GM19372 (cell line): ENCODE measurements around the gene PLXNB3.

ENCODE experiments used
- ATAC-seq: cut with Tn5 transposase; IDR thresholded peaks from one replicate; pipeline ENCODE4 v1.9.1; 2021; ENCODE audit warnings: mild to moderate bottlenecking, low read depth, moderate library complexity; ENCODE audit not compliant: unreplicated experiment

Gene PLXNB3

GRCh38 chrX:153772316-153773217 is 8.5 kb downstream of the PLXNB3 start:
- no peak for ATAC-seq

- no peak for ATAC-seq
Observed at GRCh38 chrX:153773218-153773611, 9.2 kb downstream of the PLXNB3 start.

GRCh38 chrX:153773741-153774575 is 9.9 kb downstream of the PLXNB3 start:
- ATAC-seq = no peak

- no peak for ATAC-seq
Observed at GRCh38 chrX:153774576-153775292, 10.7 kb downstream of the PLXNB3 start.

- ATAC-seq = no peak
Observed at GRCh38 chrX:153775293-153776119, 11.5 kb downstream of the PLXNB3 start.

- no peak for ATAC-seq
Observed at GRCh38 chrX:153776120-153776599, 12.1 kb downstream of the PLXNB3 start.

- no peak for ATAC-seq
Observed at GRCh38 chrX:153776611-153777045, 12.6 kb downstream of the PLXNB3 start.

- no peak for ATAC-seq
Observed at GRCh38 chrX:153777261-153778090, 13.4 kb downstream of the PLXNB3 start.

- ATAC-seq = no peak
Observed at GRCh38 chrX:153778181-153778580, 14.1 kb downstream of the PLXNB3 start.

GRCh38 chrX:153778684-153779101 is 14.6 kb downstream of the PLXNB3 start:
- no peak for ATAC-seq

GRCh38 chrX:153779891-153780677 is 16.0 kb downstream of the PLXNB3 start:
- ATAC-seq = no peak

- ATAC-seq = no peak
Observed at GRCh38 chrX:153780678-153781427, 16.8 kb downstream of the PLXNB3 start, which contains the start of gene SRPK3. Gene SRPK3, plus strand, starts transcription at chrX:153781041. Its CDS starts 46 bp downstream, at chrX:153781087.

- ATAC-seq = no peak
Observed at GRCh38 chrX:153781428-153782047, 17.5 kb downstream of the PLXNB3 start.

- ATAC-seq = no peak
Observed at GRCh38 chrX:153782313-153782712, 18.3 kb downstream of the PLXNB3 start.

GRCh38 chrX:153782871-153783270 is 18.8 kb downstream of the PLXNB3 start:
- ATAC-seq = no peak

GRCh38 chrX:153783378-153784013 is 19.4 kb downstream of the PLXNB3 start:
- ATAC-seq = no peak
